ENCODE results near the gene ADCY5. TPM values are rescaled to one million over a fixed set of nuclear protein-coding genes. Genes with fewer than 3 reads are reported as not detected.
A peak's percentile ranks its signal among the peaks of the same experiment; 100 is the strongest.

ADCY5 gene
- total RNA-seq, 2 donors from 2014 or later = not detected

DNA sequence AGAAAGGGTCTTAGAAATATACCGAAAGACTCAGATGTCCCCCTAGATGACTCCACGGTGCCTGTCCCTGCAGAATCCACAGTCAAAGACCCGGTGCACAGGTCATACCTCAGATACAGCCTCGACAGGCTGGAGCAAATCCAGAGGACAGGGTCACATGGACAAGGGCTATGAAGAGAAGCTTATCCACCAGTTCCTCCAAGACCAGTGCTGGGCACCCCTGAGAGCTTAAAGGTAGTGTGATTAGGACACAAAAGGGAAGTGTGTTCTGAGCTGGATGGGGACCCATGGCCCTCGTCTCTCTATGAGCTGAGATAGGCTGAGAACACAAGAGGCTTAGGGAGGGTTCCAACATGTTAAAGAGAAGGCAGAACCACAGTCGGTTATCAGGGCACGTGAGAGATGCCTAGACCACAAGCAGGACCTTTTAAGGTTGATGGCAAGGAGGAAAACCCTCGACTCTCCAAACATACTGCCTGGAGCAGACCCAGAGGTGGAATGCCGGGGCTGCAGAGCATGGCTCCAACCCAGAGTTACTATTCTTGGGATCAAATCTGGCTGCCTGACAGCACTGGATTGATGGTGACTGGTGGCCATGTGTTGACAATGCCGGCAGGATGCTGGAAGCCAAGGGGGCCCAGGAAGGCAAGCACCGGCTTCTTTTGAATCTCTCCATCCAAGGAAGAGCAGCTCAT lies 46.9 kb downstream of the ADCY5 start:
- H3K9me3 Mint-ChIP-seq = no peaks in the 10 kb centered on the region
- ATAC-seq = no peak
- no peak overlapping the region for H3K27ac Mint-ChIP-seq
- no peak overlapping the region for H3K4me3 Mint-ChIP-seq
- H3K4me1 Mint-ChIP-seq (ENCODE audit: low read depth in 2 of 2) = no peaks in the 10 kb centered on the region
- peaks cover 4 to 8% of the 10 kb centered on the region in 2 donors for H3K27me3 Mint-ChIP-seq
- no peaks in the 10 kb centered on the region for H3K36me3 Mint-ChIP-seq
- no peak for DNase-seq (ENCODE audit: low spot score)

DNA sequence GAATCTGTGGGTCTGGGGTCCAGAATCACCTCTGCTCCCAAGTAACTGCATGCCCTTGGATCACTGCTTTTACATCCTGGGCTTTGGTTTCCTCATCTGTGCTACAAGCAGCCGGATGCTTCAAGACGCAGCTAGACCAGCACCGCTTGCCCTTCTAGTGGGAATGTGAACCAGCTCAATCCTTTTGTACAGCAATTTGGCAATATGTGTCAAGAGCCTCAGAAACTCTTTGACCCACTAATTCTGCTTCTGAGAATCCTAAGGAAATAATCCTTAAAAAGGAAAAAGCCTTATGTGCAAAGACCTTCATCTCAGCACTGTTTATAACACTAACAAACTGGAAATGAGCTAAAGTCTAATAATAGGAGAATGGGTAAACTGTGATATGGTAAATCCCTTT lies 48.7 kb downstream of the ADCY5 start:
- peaks cover 9 to 23% of the 10 kb centered on the region in 2 donors for H3K27me3 Mint-ChIP-seq
- no peaks in the 10 kb centered on the region for H3K4me1 Mint-ChIP-seq (ENCODE audit: low read depth in 2 of 2)
- no peaks in the 10 kb centered on the region for H3K36me3 Mint-ChIP-seq
- H3K4me3 Mint-ChIP-seq = no peak overlapping the region
- no peak overlapping the region for H3K27ac Mint-ChIP-seq
- no peaks in the 10 kb centered on the region for H3K9me3 Mint-ChIP-seq
- ATAC-seq (no peak), DNase-seq (ENCODE audit: low spot score) (no peak)

DNA sequence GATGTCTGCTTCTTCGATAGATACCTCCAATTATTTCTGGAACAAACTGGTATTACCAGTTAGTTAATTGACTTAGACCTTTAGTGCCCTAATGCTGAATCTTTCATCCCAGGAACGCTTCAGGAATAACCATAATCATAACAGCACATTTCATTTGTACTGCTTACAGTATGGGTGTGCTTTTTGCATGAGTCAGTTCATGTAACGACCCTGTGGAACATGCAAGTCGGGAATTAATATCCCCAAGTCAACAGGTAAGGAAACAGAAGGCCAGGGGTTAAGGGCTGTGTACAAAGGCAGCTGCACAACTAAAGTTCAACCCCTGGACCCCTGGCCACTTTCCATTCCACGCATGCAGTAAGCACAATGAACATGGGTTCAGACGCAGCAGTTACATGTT lies 49.2 kb downstream of the ADCY5 start:
- ATAC-seq (no peak), DNase-seq (ENCODE audit: low spot score) (no peak)
- Mint-ChIP-seq H3K9me3 (no peaks in the 10 kb centered on the region), H3K27ac (no peak overlapping the region), H3K4me1 (ENCODE audit: low read depth in 2 of 2) (no peaks in the 10 kb centered on the region), H3K4me3 (no peak overlapping the region), H3K27me3 (peaks cover 10 to 26% of the 10 kb centered on the region in 2 donors), H3K36me3 (no peaks in the 10 kb centered on the region)

DNA sequence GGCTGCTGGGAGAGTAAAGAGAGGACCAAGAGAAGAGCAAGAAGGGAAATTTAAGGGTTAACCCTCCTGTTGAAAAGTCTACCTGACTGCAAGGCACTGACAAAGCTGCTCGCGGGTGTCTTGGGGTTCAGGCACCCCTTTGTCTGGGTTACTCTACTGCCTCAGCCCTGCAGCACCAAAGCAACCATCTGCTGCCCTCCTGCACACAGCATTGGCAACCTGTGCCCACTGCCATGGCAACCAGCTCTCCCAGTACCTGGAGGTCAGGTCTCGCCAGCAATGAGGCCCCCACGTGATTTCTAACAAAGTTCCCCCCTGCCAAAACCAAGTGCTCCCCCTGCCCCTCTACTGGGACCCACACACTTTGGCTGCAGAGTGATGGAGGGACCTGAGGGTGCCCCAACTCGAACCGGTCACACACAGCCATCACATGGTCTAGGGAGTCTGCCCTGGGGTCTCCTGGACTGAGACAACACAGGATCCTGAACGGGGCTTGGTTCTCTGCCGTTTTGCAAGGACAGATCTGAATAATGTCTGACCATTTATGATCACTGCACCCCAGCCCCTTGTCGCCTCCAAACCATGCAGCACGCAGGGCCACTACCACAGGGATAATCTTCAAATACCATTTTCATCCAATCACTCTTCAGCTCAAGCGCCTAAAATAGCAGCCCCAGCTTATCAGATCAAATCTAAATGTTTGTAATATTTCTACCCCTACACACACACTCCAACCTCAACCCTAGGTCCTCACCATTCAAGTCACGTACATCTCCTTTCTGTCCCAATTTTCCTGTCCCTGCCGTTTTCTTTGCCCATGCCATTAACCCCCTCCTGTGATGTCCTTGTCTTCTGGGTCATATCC lies 50.7 kb downstream of the ADCY5 start:
- H3K36me3 Mint-ChIP-seq = no peaks in the 10 kb centered on the region
- no peak overlapping the region for H3K4me3 Mint-ChIP-seq
- no peaks in the 10 kb centered on the region for H3K9me3 Mint-ChIP-seq
- no peaks in the 10 kb centered on the region for H3K4me1 Mint-ChIP-seq (ENCODE audit: low read depth in 2 of 2)
- DNase-seq (ENCODE audit: low spot score) (no peak), ATAC-seq (peak in 1 of 2 donors; percentile 49)
- no peak overlapping the region for H3K27ac Mint-ChIP-seq
- peaks cover 10 to 26% of the 10 kb centered on the region in 2 donors for H3K27me3 Mint-ChIP-seq

DNA sequence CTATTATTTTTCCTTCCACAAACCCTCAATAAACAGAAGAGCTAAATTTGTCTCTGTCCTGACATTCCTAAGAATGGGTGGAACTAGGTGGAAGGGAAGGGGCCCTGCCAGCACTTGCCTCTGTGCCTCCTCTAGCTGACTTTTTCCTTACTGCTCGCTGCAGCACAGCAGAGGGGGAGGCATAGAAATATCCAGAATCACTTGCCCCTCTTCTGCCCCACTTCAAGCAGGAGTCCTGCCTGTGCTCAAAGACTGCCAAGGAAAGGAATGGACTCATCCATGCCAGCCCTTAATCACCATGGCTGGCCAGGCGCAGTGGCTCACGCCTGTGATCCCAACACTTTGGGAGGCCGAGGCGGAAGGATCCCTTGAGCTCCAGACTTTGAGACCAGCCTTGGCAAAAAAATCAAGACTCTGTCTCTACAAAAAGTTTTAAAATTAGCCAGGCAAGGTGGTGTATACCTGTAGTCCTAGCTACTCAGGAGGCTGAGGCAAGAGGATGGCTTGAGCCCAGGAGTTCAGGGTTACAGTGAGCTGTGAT lies 51.8 kb downstream of the ADCY5 start:
- ATAC-seq = no peak
- no peak for DNase-seq (ENCODE audit: low spot score)
- no peaks in the 10 kb centered on the region for H3K4me1 Mint-ChIP-seq (ENCODE audit: low read depth in 2 of 2)
- H3K27ac Mint-ChIP-seq = no peak overlapping the region
- H3K36me3 Mint-ChIP-seq = no peaks in the 10 kb centered on the region
- peaks cover 10 to 26% of the 10 kb centered on the region in 2 donors for H3K27me3 Mint-ChIP-seq
- H3K4me3 Mint-ChIP-seq = no peak overlapping the region
- H3K9me3 Mint-ChIP-seq = no peaks in the 10 kb centered on the region

DNA sequence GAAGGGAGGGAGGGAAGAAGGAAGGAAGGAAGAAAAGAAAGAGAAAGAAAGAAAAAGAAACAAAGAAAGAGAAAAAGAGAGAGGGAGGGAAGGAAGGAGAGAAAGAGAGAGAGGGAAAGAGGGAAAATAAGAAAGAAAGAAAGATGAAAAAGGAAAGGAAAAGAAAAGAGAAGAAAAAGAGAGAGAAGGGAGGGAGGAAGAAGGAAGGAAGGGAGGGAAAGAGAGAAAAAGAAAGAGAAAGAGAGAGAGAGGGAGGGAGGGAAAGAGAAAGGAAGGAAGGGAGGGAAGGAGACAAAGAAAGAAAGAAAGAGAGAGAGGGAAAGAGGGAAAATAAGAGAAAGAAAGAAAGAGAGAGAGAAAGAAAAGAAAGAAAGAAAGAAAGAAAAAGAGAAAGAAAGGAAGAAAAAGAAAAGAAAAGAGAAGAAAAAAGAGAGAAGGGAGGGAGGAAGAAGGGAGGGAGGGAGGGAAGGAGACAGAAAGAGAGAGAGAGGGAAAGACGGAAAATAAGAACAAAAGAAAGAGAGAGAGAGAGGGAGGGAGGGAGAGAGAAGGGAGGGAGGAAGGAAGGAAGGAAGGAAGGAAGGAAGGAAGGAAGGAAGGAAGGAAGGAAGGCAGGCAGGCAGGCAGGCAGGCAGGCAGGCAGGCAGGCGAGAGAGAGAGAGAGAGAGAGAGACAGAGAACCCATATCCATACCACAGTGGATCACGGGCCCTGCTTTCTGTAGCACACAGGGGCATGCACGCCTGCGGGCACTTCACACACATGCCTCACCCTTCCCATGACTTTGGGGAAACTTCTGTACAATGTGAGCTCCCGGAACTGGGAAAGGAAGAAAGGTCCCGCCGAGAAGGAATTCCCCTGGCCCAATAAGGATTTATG lies 52.5 kb downstream of the ADCY5 start:
- Mint-ChIP-seq H3K27ac (no peak overlapping the region), H3K27me3 (peaks cover 10 to 26% of the 10 kb centered on the region in 2 donors)
- no peak for ATAC-seq

DNA sequence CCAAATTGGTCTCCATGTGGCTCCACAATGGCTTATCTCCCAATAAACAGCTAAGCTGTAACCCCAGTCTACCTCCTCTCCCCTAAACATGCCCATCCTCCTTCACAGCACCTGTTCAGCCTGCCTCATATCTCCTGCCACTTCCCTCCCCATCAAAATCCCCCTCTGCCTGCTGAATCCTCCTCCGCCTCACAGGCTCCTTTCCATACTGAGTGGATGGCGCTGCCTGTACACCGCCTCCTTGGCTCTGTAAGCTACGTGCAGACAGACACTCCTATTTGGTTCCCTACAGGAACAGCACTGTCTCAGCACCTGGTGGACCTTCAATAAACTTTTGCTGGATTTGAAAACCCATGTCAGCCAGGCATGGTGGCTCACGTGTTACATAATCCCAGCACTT lies 53.7 kb downstream of the ADCY5 start:
- H3K9me3 Mint-ChIP-seq = no peaks in the 10 kb centered on the region
- no peak overlapping the region for H3K27ac Mint-ChIP-seq
- H3K4me3 Mint-ChIP-seq = no peak overlapping the region
- H3K36me3 Mint-ChIP-seq = no peaks in the 10 kb centered on the region
- H3K4me1 Mint-ChIP-seq (ENCODE audit: low read depth in 2 of 2) = no peaks in the 10 kb centered on the region
- DNase-seq (ENCODE audit: low spot score) = no peak
- peaks cover 10 to 26% of the 10 kb centered on the region in 2 donors for H3K27me3 Mint-ChIP-seq
- ATAC-seq = no peak

More for the DNA sequence above, 52.5 kb downstream of the ADCY5 start:
- Mint-ChIP-seq H3K36me3 (no peaks in the 10 kb centered on the region), H3K4me3 (no peak overlapping the region), H3K9me3 (no peaks in the 10 kb centered on the region), H3K4me1 (ENCODE audit: low read depth in 2 of 2) (no peaks in the 10 kb centered on the region)
- DNase-seq (ENCODE audit: low spot score) = no peak

DNA sequence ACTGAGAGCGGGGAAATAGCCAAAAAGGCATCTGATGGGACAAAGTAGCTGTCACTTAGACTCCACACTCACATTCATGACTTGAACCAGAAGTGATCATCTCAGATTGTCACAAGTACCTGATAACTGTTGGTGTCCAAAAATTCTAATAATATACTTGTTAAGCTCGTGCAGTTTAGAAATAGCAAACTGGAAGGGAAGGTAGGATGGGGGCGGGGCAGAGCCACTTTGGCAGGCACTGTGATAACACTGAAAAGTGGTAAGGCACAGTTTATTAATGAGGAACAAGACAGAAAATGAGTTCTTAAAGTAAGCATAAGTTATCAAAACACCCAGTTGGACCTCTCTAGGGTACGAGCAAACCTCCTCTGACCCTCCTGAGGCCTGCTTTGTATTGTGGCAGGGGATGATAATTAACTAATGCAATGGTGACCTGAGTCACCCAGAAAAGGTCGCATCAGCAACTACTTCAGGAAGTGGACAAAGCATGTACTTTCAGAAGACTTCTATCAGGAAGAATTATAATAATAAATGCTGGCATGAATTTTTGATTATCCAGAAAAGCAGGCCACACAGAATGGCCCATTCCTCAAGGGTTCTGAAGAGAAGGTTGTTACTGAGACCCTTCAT lies 54.4 kb downstream of the ADCY5 start:
- no peak overlapping the region for H3K4me3 Mint-ChIP-seq
- H3K36me3 Mint-ChIP-seq = no peaks in the 10 kb centered on the region
- no peak for DNase-seq (ENCODE audit: low spot score)
- no peak overlapping the region for H3K27ac Mint-ChIP-seq
- peaks cover 10 to 26% of the 10 kb centered on the region in 2 donors for H3K27me3 Mint-ChIP-seq
- no peak for ATAC-seq
- no peaks in the 10 kb centered on the region for H3K9me3 Mint-ChIP-seq
- H3K4me1 Mint-ChIP-seq (ENCODE audit: low read depth in 2 of 2) = no peaks in the 10 kb centered on the region

DNA sequence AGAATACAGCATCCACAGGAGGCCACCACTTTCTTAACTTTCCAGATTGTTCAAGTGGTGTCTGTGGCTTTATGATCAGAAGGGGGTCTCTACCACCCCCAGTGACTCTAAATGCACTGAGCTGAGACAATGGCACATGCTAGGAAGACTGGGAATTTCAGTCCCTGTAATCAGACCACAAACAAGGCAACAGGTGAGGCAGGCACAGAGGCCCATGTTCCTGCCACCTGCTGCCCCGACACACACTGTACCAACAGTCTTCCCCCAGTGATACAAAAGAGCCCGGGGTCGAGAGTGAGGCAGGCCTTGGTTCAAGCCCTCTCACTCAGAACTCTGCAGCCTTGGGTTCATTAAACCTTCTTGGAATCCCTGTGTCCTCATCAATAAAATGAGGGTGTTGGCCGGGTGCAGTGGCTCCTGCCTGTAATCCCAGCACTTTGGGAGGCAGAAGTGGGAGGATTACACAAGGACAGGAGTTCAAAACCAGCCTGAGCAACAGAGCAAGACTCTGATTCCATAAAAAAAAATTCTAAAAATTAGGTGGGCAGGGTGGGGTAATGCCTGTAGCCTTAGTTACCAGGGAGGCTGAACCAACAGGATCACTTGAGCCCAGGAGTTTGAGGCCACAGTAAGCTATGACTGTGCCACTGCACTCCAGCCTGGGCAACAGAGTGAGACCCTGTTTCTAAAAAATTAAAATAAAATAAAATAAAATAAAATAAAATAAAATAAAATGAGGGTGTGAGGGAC lies 55.8 kb downstream of the ADCY5 start:
- H3K4me1 Mint-ChIP-seq (ENCODE audit: low read depth in 2 of 2) = no peaks in the 10 kb centered on the region
- H3K27me3 Mint-ChIP-seq = peaks cover 6 to 25% of the 10 kb centered on the region in 2 donors
- DNase-seq (ENCODE audit: low spot score) = no peak
- H3K27ac Mint-ChIP-seq = no peak overlapping the region
- H3K4me3 Mint-ChIP-seq = no peak overlapping the region
- H3K9me3 Mint-ChIP-seq = no peaks in the 10 kb centered on the region
- ATAC-seq = no peak
- H3K36me3 Mint-ChIP-seq = no peaks in the 10 kb centered on the region

DNA sequence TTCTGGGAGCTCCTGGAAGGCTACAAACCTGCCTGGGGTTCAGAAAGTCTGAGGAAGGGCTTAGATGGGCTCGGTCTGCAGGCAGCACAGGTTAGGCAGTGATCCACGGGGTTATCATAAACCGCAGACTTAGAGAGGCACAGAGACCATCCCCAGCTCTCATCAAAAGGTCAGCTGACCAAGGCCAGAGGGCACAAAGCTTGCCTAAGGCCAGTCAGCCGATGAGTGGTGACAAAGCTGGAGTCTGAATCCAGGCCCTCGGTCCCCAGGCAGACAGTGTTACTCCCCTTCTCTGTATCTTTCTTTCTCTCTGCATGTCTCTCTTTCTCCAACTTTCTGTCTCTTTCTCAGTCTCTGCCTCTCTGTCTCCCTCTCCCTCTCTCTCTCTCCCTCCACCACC lies 56.5 kb downstream of the ADCY5 start:
- Mint-ChIP-seq H3K36me3 (no peaks in the 10 kb centered on the region), H3K27me3 (peaks cover 11 to 32% of the 10 kb centered on the region in 2 donors), H3K27ac (no peak overlapping the region), H3K4me3 (no peak overlapping the region), H3K4me1 (ENCODE audit: low read depth in 2 of 2) (no peaks in the 10 kb centered on the region), H3K9me3 (no peaks in the 10 kb centered on the region)
- DNase-seq (ENCODE audit: low spot score) (no peak), ATAC-seq (no peak)

DNA sequence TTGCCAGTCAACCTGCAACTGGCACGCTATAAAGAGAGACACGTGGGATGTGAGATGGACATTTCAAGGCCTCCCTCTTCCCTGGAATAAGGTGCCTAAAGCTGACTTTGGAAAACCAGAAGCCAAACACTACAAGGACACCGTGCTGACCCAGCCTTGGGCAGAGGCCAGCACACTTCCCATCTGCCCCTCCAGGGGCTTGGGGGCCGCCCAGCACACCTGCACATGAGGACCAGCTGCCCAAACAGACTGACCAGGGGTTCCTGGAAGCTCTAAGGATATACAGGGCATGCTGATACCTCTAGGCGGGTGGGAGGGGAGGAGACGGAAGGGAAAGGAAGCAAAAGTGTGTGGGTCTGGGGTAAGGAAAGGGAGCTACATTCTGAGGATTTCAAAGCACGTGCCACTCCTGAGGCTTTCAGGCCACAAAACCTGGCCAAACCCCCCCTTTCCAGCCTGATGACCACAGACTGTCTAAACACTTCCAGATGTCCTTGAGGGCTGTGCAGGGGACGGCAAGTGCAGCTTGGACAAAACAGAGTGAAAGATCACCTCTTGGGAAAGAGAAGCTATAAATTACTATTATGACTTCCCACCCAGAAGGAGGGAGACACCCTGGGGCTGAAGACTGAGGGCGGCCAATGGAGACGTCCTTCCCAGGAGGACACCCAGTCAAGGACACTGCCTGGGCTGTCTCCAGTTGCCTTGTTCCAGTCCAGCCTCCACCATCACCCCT lies 57.9 kb downstream of the ADCY5 start:
- H3K4me1 Mint-ChIP-seq (ENCODE audit: low read depth in 2 of 2) = no peaks in the 10 kb centered on the region
- ATAC-seq = no peak
- H3K27me3 Mint-ChIP-seq = peaks cover 15 to 31% of the 10 kb centered on the region in 2 donors
- H3K27ac Mint-ChIP-seq = no peak overlapping the region
- no peak for DNase-seq (ENCODE audit: low spot score)
- H3K4me3 Mint-ChIP-seq = no peak overlapping the region
- H3K36me3 Mint-ChIP-seq = no peaks in the 10 kb centered on the region
- H3K9me3 Mint-ChIP-seq = no peaks in the 10 kb centered on the region

DNA sequence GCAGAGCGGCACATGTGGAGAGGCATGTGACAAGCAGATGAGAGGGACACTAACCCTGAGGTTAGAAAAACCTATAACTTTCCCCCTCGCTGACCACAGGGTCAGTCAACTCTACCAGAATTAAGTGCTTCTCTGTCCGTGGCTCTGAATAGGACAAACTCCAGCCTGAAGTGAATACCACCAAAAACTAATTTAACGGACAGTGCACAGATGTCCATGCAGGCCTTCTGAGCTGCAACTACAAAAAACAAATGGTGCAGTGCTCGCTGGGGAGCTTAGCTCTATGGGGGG lies 59.3 kb downstream of the ADCY5 start:
- H3K27ac Mint-ChIP-seq = no peak overlapping the region
- peaks cover 9 to 23% of the 10 kb centered on the region in 2 donors for H3K27me3 Mint-ChIP-seq
- no peaks in the 10 kb centered on the region for H3K9me3 Mint-ChIP-seq
- ATAC-seq (no peak), DNase-seq (ENCODE audit: low spot score) (no peak)
- no peak overlapping the region for H3K4me3 Mint-ChIP-seq
- H3K36me3 Mint-ChIP-seq = no peaks in the 10 kb centered on the region
- H3K4me1 Mint-ChIP-seq (ENCODE audit: low read depth in 2 of 2) = no peaks in the 10 kb centered on the region
